ENCODE measurements around the gene CD99. TPM values are rescaled to one million over a fixed set of nuclear protein-coding genes. Genes with fewer than 3 reads are reported as not detected.

The CD99 gene
- total and polyA plus RNA-seq, 9 of the 15 experiments (the other 6 are each of a cell fraction or from before 2014, with no cell fraction given) = 5.0 to 55.3 (median 34.5) TPM

DNA sequence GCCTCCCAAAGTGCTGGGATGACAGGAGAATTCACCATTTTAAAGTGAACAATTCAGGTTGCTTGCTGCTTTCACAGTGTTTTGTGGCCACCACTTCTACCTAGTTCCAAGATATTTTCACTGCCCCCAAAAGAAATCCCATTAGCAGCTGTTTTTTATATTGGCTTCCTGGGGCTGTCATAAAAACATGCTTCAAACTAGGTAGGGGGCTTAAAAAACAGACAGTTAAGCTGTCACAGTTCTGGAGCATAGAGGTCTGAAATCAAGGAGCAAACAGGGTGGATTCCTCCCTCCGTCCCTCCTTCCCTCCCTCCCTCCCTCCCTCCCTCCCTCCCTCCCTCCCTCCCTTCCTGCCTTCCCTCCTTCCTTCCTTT, 57.7 kb downstream of the CD99 start:
- no peaks in the 10 kb centered on the region for H3K79me2 ChIP-seq (ENCODE audit: control insufficient read depth, insufficient read depth, low read length)
- H3K27ac ChIP-seq (ENCODE audit: extremely low read depth, low read depth, low read length) = no peak overlapping the region
- CTCF ChIA-PET (ENCODE audit: low intra/inter-chr PET ratio) = no interaction called here
- H3K36me3 ChIP-seq (ENCODE audit: control insufficient read depth, insufficient read depth, low read length) = no peaks in the 10 kb centered on the region
- no peak overlapping the region for H3K4me2 ChIP-seq (ENCODE audit: insufficient read depth, low read length)
- no peak for FAIRE-seq
- no peak for ATAC-seq
- H3K9ac ChIP-seq (ENCODE audit: insufficient read depth in 1 of 2, low read depth in 2 of 2, low read length in 2 of 2) = no peak overlapping the region
- H3K4me3 ChIP-seq = no peak overlapping the region
- DNase-seq (ENCODE audit: extremely low read depth in 1 of 4, low spot score in 3 of 4) = no peak
- BruUV-seq (replicated peaks) = no TSS peak
- no peak overlapping the region for H2AFZ ChIP-seq (ENCODE audit: low read depth, low read length)
- POLR2A ChIA-PET = no interaction called here
- H3K4me1 ChIP-seq (replicated peaks in 1 of 2; ENCODE audit: control insufficient read depth in 2 of 2, insufficient read depth in 2 of 2, low read length in 2 of 2) = no peaks in the 10 kb centered on the region
- no CpG with 5 or more reads among the region's 1 CpG for WGBS (ENCODE audit: insufficient coverage, low coverage, missing lambda C conversion rate)
- no peaks in the 10 kb centered on the region for H3K9me3 ChIP-seq (replicated peaks; ENCODE audit: control insufficient read depth, insufficient read depth, low read depth, low read length)
- H3K9me1 ChIP-seq (ENCODE audit: control insufficient read depth, insufficient read depth, low read length) = no peaks in the 10 kb centered on the region
- intact Hi-C loops (cut with micrococcal nuclease) (no loop called here), in situ Hi-C loops (cut with MboI) (no loop called here)
- no peaks in the 10 kb centered on the region for H4K20me1 ChIP-seq (replicated peaks; ENCODE audit: control insufficient read depth, insufficient read depth, low read length)
- H3K27me3 ChIP-seq (ENCODE audit: control insufficient read depth in 2 of 2, insufficient read depth in 2 of 2, low read length in 2 of 2) = peaks cover 0 to 7% of the 10 kb centered on the region in 2 experiments; a peak in 4 of 5 replicates
- TF ChIP-seq CHD2 (IDR thresholded peaks at IDR 0.05; ENCODE audit: low read depth, low read length) = no peak
- no peak for TF ChIP-seq NFYB (IDR thresholded peaks at IDR 0.05; ENCODE audit: extremely low read depth, insufficient read length)
- no peak for TF ChIP-seq THRAP3 (IDR thresholded peaks at IDR 0.05; ENCODE audit: borderline replicate concordance)
- TF ChIP-seq ZNF224 (CRISPR knock-in tag; IDR thresholded peaks at IDR 0.05) = no peak
- TF ChIP-seq MYBL2 (IDR thresholded peaks at IDR 0.05; ENCODE audit: low read depth) = no peak
- no peak for TF ChIP-seq MYBL2 (CRISPR knock-in tag; IDR thresholded peaks at IDR 0.05; ENCODE audit: borderline replicate concordance)
- TF ChIP-seq ZNF253 (CRISPR knock-in tag; conservative IDR thresholded peaks at IDR 0.05) = no peak
- no peak for TF ChIP-seq ZNF165 (CRISPR knock-in tag; IDR thresholded peaks at IDR 0.05; ENCODE audit: borderline replicate concordance)
- no peak for TF ChIP-seq SNIP1 (IDR thresholded peaks at IDR 0.05; ENCODE audit: low read depth)
- TF ChIP-seq ZNF407 (IDR thresholded peaks at IDR 0.05; ENCODE audit: low read depth) = no peak
- TF ChIP-seq GTF2B (IDR thresholded peaks at IDR 0.05; ENCODE audit: extremely low read depth, insufficient read length) = no peak
- TF ChIP-seq MED1 (CRISPR knock-in tag; IDR thresholded peaks at IDR 0.05; ENCODE audit: borderline replicate concordance) = no peak
- no peak for TF ChIP-seq CCNT2 (IDR thresholded peaks at IDR 0.05; ENCODE audit: borderline replicate concordance, extremely low read depth, insufficient read length, low read depth, low read length)
